ENCODE results near the gene GAD1. TPM values are rescaled to one million over a fixed set of nuclear protein-coding genes. Genes with fewer than 3 reads are reported as not detected.

The GAD1 gene
- total and polyA plus RNA-seq, 2 of the 8 experiments (the other 6 are each of a cell fraction or from before 2014, with no cell fraction given), result 0.65 to 1.0 TPM

GRCh38 chr2:170823088-170823897 is 6.6 kb downstream of the GAD1 start:
- H4K20me1 ChIP-seq (replicated peaks in 1 of 2; ENCODE audit: control insufficient read depth in 1 of 2, insufficient read depth in 2 of 2, low read length in 2 of 2), result no peaks in the 10 kb centered on the region
- FAIRE-seq (no peak), DNase-seq (ENCODE audit: low read depth in 1 of 2, low spot score in 2 of 2) (peak in 1 of 2 experiments; percentile 77)
- H3K36me3 ChIP-seq (ENCODE audit: control insufficient read depth in 2 of 4, insufficient read depth in 4 of 4, low read length in 3 of 4), result no peaks in the 10 kb centered on the region
- no peak overlapping the region for H2AK5ac ChIP-seq (ENCODE audit: low read depth, low read length)
- WGBS, 2 experiments (ENCODE audit: extremely low coverage in 1 of 2, insufficient coverage in 1 of 2, insufficient read length in 1 of 2, insufficient replicate concordance in 2 of 2, low coverage in 1 of 2, low lambda C conversion rate in 2 of 2, missing lambda C conversion rate in 1 of 2), result 1% methylated on average over 43 of the region's 61 CpGs; no CpG with 5 or more reads in 1 of the 2 experiments
- H3K23ac ChIP-seq (ENCODE audit: insufficient read length), result no peak overlapping the region
- H2BK120ac ChIP-seq (replicated peaks; ENCODE audit: low read depth, low read length), result no peak overlapping the region
- no peak overlapping the region for H2BK15ac ChIP-seq (ENCODE audit: low read length)
- no peaks in the 10 kb centered on the region for H3K9me3 ChIP-seq (ENCODE audit: insufficient read depth in 2 of 2, low read depth in 1 of 2, low read length in 1 of 2)
- H3K18ac ChIP-seq (ENCODE audit: extremely low read depth, low read length), result peak overlapping the region; percentile 87
- peak overlapping the region in 1 of 4 experiments; percentile 13; a peak in 2 of 7 replicates for H3K9ac ChIP-seq (replicated peaks in 1 of 4; ENCODE audit: extremely low read depth in 1 of 4, low read depth in 3 of 4, low read length in 3 of 4)
- H3K4me3 ChIP-seq (ENCODE audit: extremely low read depth in 1 of 4, insufficient read depth in 2 of 4, low read depth in 3 of 4, low read length in 4 of 4), result peak overlapping the region; percentile 16 to 64 (median 59)
- H3K23me2 ChIP-seq (ENCODE audit: low read depth, low read length), result peaks cover 16% of the 10 kb centered on the region; the same call in 1 of the 2 replicates
- no peak overlapping the region for H2BK20ac ChIP-seq (ENCODE audit: low read length)
- no peak overlapping the region for H3K56ac ChIP-seq (replicated peaks; ENCODE audit: insufficient read length, low read depth, low read length)
- no peaks in the 10 kb centered on the region for H3K79me1 ChIP-seq (ENCODE audit: low read depth, low read length)
- H3K4me2 ChIP-seq (ENCODE audit: insufficient read depth in 1 of 2, low read depth in 2 of 2, low read length in 2 of 2), result peak overlapping the region; percentile 76 to 99
- no peak overlapping the region for H3K14ac ChIP-seq (ENCODE audit: insufficient read length)
- H4K91ac ChIP-seq (replicated peaks; ENCODE audit: insufficient read length, low read length), result peak overlapping the region; percentile 71
- ChIA-PET POLR2A (ENCODE audit: partially characterized antibody) (interaction anchor here (1.0 kb wide), 1 partner anchor 10 kb away, joined by 3 read pairs; no protein-coding TSS in a partner anchor), CTCF (ENCODE audit: partially characterized antibody) (interaction anchor here (0.6 to 2.7 kb wide), 9 partner anchors 10 to 457 kb away, joined by 3 to 12 read pairs (median 5); no protein-coding TSS in a partner anchor)
- H3K79me2 ChIP-seq (ENCODE audit: control insufficient read depth in 1 of 2, insufficient read depth in 2 of 2, low read length in 2 of 2), result no peaks in the 10 kb centered on the region
- peak overlapping the region; percentile 78; the same call in 1 of the 2 replicates for H2AFZ ChIP-seq (ENCODE audit: low read length)
- peak overlapping the region; percentile 60; the same call in 1 of the 2 replicates for H2BK12ac ChIP-seq (ENCODE audit: low read depth, low read length)
- H4K5ac ChIP-seq (ENCODE audit: insufficient read length, low read depth, low read length), result peak overlapping the region; percentile 15
- no peak overlapping the region for H3K27ac ChIP-seq (ENCODE audit: low read depth, low read length)
- peaks cover 53 to 91% (median 83%) of the 10 kb centered on the region in 4 experiments for H3K27me3 ChIP-seq (replicated peaks in 1 of 4; ENCODE audit: control insufficient read depth in 3 of 4, extremely low read depth in 1 of 4, insufficient read depth in 3 of 4, low read length in 3 of 4)
- H3K4ac ChIP-seq (replicated peaks; ENCODE audit: insufficient read length, low read depth, low read length), result no peak overlapping the region
- peaks cover 8 to 44% (median 28%) of the 10 kb centered on the region in 4 experiments for H3K4me1 ChIP-seq (replicated peaks in 1 of 4; ENCODE audit: control insufficient read depth in 3 of 4, insufficient read depth in 4 of 4, low read length in 3 of 4)
- H2BK5ac ChIP-seq (ENCODE audit: low read depth, low read length), result peak overlapping the region; percentile 5; the same call in 1 of the 2 replicates
- no peak overlapping the region for H4K8ac ChIP-seq (ENCODE audit: extremely low read depth, insufficient read depth, low read length)
- peak; percentile 71 for TF ChIP-seq MAX (IDR thresholded peaks at IDR 0.05)
- TF ChIP-seq TAF1 (IDR thresholded peaks at IDR 0.05; ENCODE audit: low read depth, low read length), result 0 out of 2 replicates have a peak, but pooled peaks have one; percentile 37
- TF ChIP-seq ZNF274 (IDR thresholded peaks at IDR 0.05; ENCODE audit: borderline replicate concordance, extremely low read depth, low read length), result no peak
- peak; percentile 3 for TF ChIP-seq SUZ12 (IDR thresholded peaks at IDR 0.05; ENCODE audit: low read length)
- no peak for TF ChIP-seq CTBP2 (IDR thresholded peaks at IDR 0.05; ENCODE audit: borderline replicate concordance, insufficient read depth, insufficient read length, low read length)
- peak; percentile 69 for TF ChIP-seq KDM4A (IDR thresholded peaks at IDR 0.05; ENCODE audit: low read depth, low read length, severe bottlenecking)
- no peak for TF ChIP-seq GTF2F1 (IDR thresholded peaks at IDR 0.05; ENCODE audit: borderline replicate concordance, low read depth, low read length)
- no peak for TF ChIP-seq SRF (IDR thresholded peaks at IDR 0.05; ENCODE audit: low read depth, low read length)
